GM12865 (cell line): ENCODE measurements around the gene STARD8.
"Not testable (repeated sequence)": the region's sequence is repeated elsewhere in the genome, so short reads cannot be mapped to it uniquely, and the experiment has no call there.

ENCODE experiments used
- DNase-seq: peaks from one replicate; pipeline ENCODE4 v3.0.0; 2010; ENCODE audit warnings: low read depth
- H3K4me3 ChIP-seq: 2 replicates; pipeline ENCODE4 v1.5.1; 2011; ENCODE audit warnings: mild to moderate bottlenecking, low read depth, low read length, control low read depth
- CTCF ChIP-seq: IDR thresholded peaks from 2 replicates; pipeline ENCODE4 v1.5.1; 2011; ENCODE audit warnings: low read length, control low read depth, low read depth, inconsistent platforms; ENCODE audit not compliant: insufficient read depth; ENCODE audit errors: missing control alignments

STARD8 gene

GRCh38 chrX:68647156-68647957 lies at the start of gene STARD8:
TSS of gene STARD8 (plus strand) at chrX:68647666. CDS start at chrX:68647883, 217 bp downstream.
- no peak for TF ChIP-seq CTCF
- no peak for DNase-seq
- no peak within 1 kb of the TSS for H3K4me3 ChIP-seq

- TF ChIP-seq CTCF = no peak
- no peak for DNase-seq
- no peak overlapping the region for H3K4me3 ChIP-seq
Measured at GRCh38 chrX:68598841-68599240, 48.6 kb upstream of the STARD8 start.

- peak; percentile 41 for TF ChIP-seq CTCF
Measured at GRCh38 chrX:68599256-68600152, 48.0 kb upstream of the STARD8 start.

GRCh38 chrX:68604216-68604615 lies 43.2 kb upstream of the STARD8 start:
- not testable (repeated sequence) for H3K4me3 ChIP-seq, DNase-seq

More at GRCh38 chrX:68599256-68600152, 48.0 kb upstream of the STARD8 start:
- no peak overlapping the region for H3K4me3 ChIP-seq
- no peak for DNase-seq

- DNase-seq, H3K4me3 ChIP-seq: not testable (repeated sequence)
Measured at GRCh38 chrX:68614733-68615132, 32.7 kb upstream of the STARD8 start.

GRCh38 chrX:68627986-68628385 lies 19.5 kb upstream of the STARD8 start:
- TF ChIP-seq CTCF = no peak
- DNase-seq = no peak
- no peak overlapping the region for H3K4me3 ChIP-seq

GRCh38 chrX:68629936-68630335 lies 17.5 kb upstream of the STARD8 start:
- DNase-seq, H3K4me3 ChIP-seq: not testable (repeated sequence)

GRCh38 chrX:68631336-68631735 lies 16.1 kb upstream of the STARD8 start:
- TF ChIP-seq CTCF = no peak

More at GRCh38 chrX:68631336-68631735, 16.1 kb upstream of the STARD8 start:
- no peak for DNase-seq
- no peak overlapping the region for H3K4me3 ChIP-seq
